Heart right ventricle (tissue), 16 donors: ENCODE measurements around the gene RAD51B. TPM values are rescaled to one million over a fixed set of nuclear protein-coding genes. Genes with fewer than 3 reads are reported as not detected.

ENCODE experiments used
- ATAC-seq, 8 donors: fragments of 200-7000 bp; cut with Tn5 transposase; one replicate each; pipeline ENCODE4 v1.9.1; 2020; ENCODE audit warnings: mild to moderate bottlenecking in 8 of 8, moderate library complexity in 8 of 8, moderate number of reproducible peaks in 1 of 8
- DNase-seq, 2 donors: peaks; one replicate each; pipeline ENCODE4 v3.0.0-alpha.2; 2020
- H3K27ac ChIP-seq, 10 donors: fragments of 200-600 bp; sonication (generic) in 2 of 10; one replicate each; pipeline versions ENCODE4 v1.5.0 to v1.8.0; 2020 to 2022; ENCODE audit warnings: mild to moderate bottlenecking in 3 of 10
- H3K27me3 ChIP-seq, 7 donors: fragments of 200-600 bp; one replicate each; pipeline ENCODE4 v1.8.0; 2021 to 2022; ENCODE audit warnings: mild to moderate bottlenecking in 2 of 7
- H3K36me3 ChIP-seq, 9 donors: fragments of 200-600 bp; sonication (generic) in 1 of 9; one replicate each; pipeline versions ENCODE4 v1.5.0 to v1.8.0; 2020 to 2022; ENCODE audit warnings: mild to moderate bottlenecking in 2 of 9
- H3K4me1 ChIP-seq, 9 donors: fragments of 200-600 bp; sonication (generic) in 1 of 9; one replicate each; pipeline versions ENCODE4 v1.5.0 to v1.8.0; 2020 to 2022; ENCODE audit warnings: mild to moderate bottlenecking in 4 of 9
- H3K4me3 ChIP-seq, 10 donors: fragments of 200-600 bp; sonication (generic) in 2 of 10; one replicate each; pipeline versions ENCODE4 v1.5.0 to v1.8.0; 2020 to 2022; ENCODE audit warnings: mild to moderate bottlenecking in 7 of 10, moderate library complexity in 2 of 10
- H3K9me3 ChIP-seq, 11 donors: fragments of 200-600 bp in 10 of 11; sonication (generic) in 2 of 11; one replicate each; pipeline versions ENCODE4 v1.5.0 to v1.8.0; 2013 to 2022; ENCODE audit warnings: mild to moderate bottlenecking in 2 of 11, control low read depth in 1 of 11, moderate library complexity in 1 of 11
- CTCF ChIP-seq, 9 donors: fragments of 200-600 bp; sonication (generic) in 2 of 9; IDR thresholded peaks; one replicate each; pipeline versions ENCODE4 v1.5.0 to v1.8.0; 2021 to 2022; ENCODE audit warnings: antibody characterized with exemption in 9 of 9, mild to moderate bottlenecking in 5 of 9, moderate library complexity in 1 of 9
- WGBS, 2 donors: extraction: QIAGEN DNeasy Blood & Tissue Kit; methylation state at CpG; one replicate each; pipeline ENCODE4 v1.1.7; 2013; ENCODE audit warnings: inconsistent platforms in 1 of 2; 5-methylcytosine and 5-hydroxymethylcytosine counted together
- intact Hi-C, 10 donors: fragments of 100-400 bp; cut with DNase I; formaldehyde crosslinking; loops; one replicate each; pipeline versions ENCODE4 v1.11.1 to v1.14.2; 2022
- polyA plus RNA-seq, 2 donors: library from polyadenylated mRNA; stranded (reverse); fragments of 200-250 nt; gene quantifications; one replicate each; pipeline ENCODE4 v1.2.3, GENCODE V29; 2013
- total RNA-seq, 10 donors: library from RNA; stranded (reverse); fragmentation: NEBNext Ultra II Directional in 3 of 10; extraction: Animal tissue kit (Norgen Biotek cat#: 25700) in 3 of 10; gene quantifications; one replicate each; pipeline versions ENCODE4 v1.2.1 to v1.2.4, GENCODE V29; 2021 to 2023
- donor health status: Arrhythmogenic right ventricular cardiomyopathy.
- donor health status: ischemic (EF 13 %, LVEDD 7.1; RV severe dilation, severe dysfunction).
- donor health status: healthy with polysubstance abuse.
- donor health status: DM: no; HTN: yes; CAD: no.
- donor health status: DM: no; HTN: no; CAD: no.
- donor health status: ischemic (EF 25% LVEDD 6.9; RV normal size, moderate dysfunction).
- donor health status: ischemic (EF 25% LVEDD 5.7; RV mildly dilated, moderate dysfunction).
- donor health status: healthy.
- donor health status: DM: yes; HTN: yes; CAD: no.
- donor health status: Ischemic cardiomyopathy.
- donor health status: ischemic (EF 35%, LVEDD 5.7; RV mildly dilated, moderate dysfunction).
- donor health status: nonischemic (EF 11% LVEDD 7.7; RV severe dilation, severe dysfunction).
- donor health status: DM: yes; HTN: yes; CAD: no.
- donor health status: PGD.
- donor health status: ischemic (EF 29% LVEDD 5.4; RV normal size, mild dysfunction).
- donor health status: nonischemic (EF 23%, LVEDD 6.1; RV moderate dilation, normal function).

Gene RAD51B
- total and polyA plus RNA-seq, 12 donors = 0.88 to 8.6 (median 3.5) TPM

GRCh38 chr14:68369281-68370056 lies 549.9 kb downstream of the RAD51B start:
- no peaks in the 10 kb centered on the region for H3K36me3 ChIP-seq
- DNase-seq (no peak), ATAC-seq (peak in 1 of 8 donors; percentile 35)
- no peak for TF ChIP-seq CTCF (IDR thresholded peaks at IDR 0.05)
- peak overlapping the region in 6 of 10 donors; percentile 1 to 70 (median 40) for H3K27ac ChIP-seq
- peaks cover 0 to 67% (median 21%) of the 10 kb centered on the region in 9 donors for H3K4me1 ChIP-seq
- peaks cover 0 to 4% (median 0%) of the 10 kb centered on the region in 11 donors for H3K9me3 ChIP-seq
- 60 to 74% methylated on average over 6 of the region's 6 CpGs for WGBS, 2 donors
- H3K27me3 ChIP-seq = no peaks in the 10 kb centered on the region
- intact Hi-C loops = loop anchor here in 2 of 10 donors (10.0 kb wide), 3 partner anchors 105 to 425 kb away; no protein-coding TSS in a partner anchor
- no peak overlapping the region for H3K4me3 ChIP-seq

GRCh38 chr14:68370057-68370360 lies 550.4 kb downstream of the RAD51B start:
- Histone ChIP-seq H3K36me3 (no peaks in the 10 kb centered on the region), H3K27me3 (no peaks in the 10 kb centered on the region), H3K27ac (peak overlapping the region in 4 of 10 donors; percentile 24 to 70 (median 58)), H3K4me1 (peaks cover 0 to 65% (median 19%) of the 10 kb centered on the region in 9 donors), H3K9me3 (peaks cover 0 to 4% (median 0%) of the 10 kb centered on the region in 11 donors), H3K4me3 (no peak overlapping the region)
- no peak for DNase-seq
- no peak for ATAC-seq
- no peak for TF ChIP-seq CTCF (IDR thresholded peaks at IDR 0.05)
- intact Hi-C loops = loop anchor here in 2 of 10 donors (10.0 kb wide), 3 partner anchors 105 to 425 kb away; no protein-coding TSS in a partner anchor

- H3K4me1 ChIP-seq = peaks cover 3 to 65% (median 28%) of the 10 kb centered on the region in 9 donors
- no peaks in the 10 kb centered on the region for H3K36me3 ChIP-seq
- WGBS, 2 donors = 98 to 99% methylated on average over 2 of the region's 2 CpGs
- no peak for TF ChIP-seq CTCF (IDR thresholded peaks at IDR 0.05)
- no peaks in the 10 kb centered on the region for H3K27me3 ChIP-seq
- no peak for DNase-seq
- intact Hi-C loops = loop anchor here in 2 of 10 donors (10.0 kb wide), 3 partner anchors 108 to 428 kb away; no protein-coding TSS in a partner anchor
- no peak for ATAC-seq
- H3K4me3 ChIP-seq = no peak overlapping the region
- peaks cover 0 to 4% (median 0%) of the 10 kb centered on the region in 11 donors for H3K9me3 ChIP-seq
- H3K27ac ChIP-seq = no peak overlapping the region
Observed at GRCh38 chr14:68372368-68372767, 552.8 kb downstream of the RAD51B start.

GRCh38 chr14:68373124-68373646 lies 553.6 kb downstream of the RAD51B start:
- no peak for ATAC-seq
- 96 to 97% methylated on average over 2 of the region's 2 CpGs for WGBS, 2 donors
- Histone ChIP-seq H3K4me1 (peaks cover 4 to 65% (median 31%) of the 10 kb centered on the region in 9 donors), H3K4me3 (no peak overlapping the region), H3K27ac (peak overlapping the region in 1 of 10 donors; percentile 89), H3K36me3 (no peaks in the 10 kb centered on the region), H3K27me3 (no peaks in the 10 kb centered on the region), H3K9me3 (peaks cover 0 to 4% (median 0%) of the 10 kb centered on the region in 11 donors)
- no peak for TF ChIP-seq CTCF (IDR thresholded peaks at IDR 0.05)
- DNase-seq = no peak
- intact Hi-C loops = loop anchor here in 2 of 10 donors (10.0 kb wide), 3 partner anchors 108 to 428 kb away; no protein-coding TSS in a partner anchor
